Neutrophil (primary cell): ENCODE data around the gene GIT1.
A peak's percentile ranks its signal among the peaks of the same experiment; 100 is the strongest.

Experiments
- H3K27ac ChIP-seq: fragments of 200-600 bp; sonication (generic); 2 replicates; pipeline ENCODE4 v1.5.1; 2016; ENCODE audit warnings: mild to moderate bottlenecking, moderate library complexity
- H3K27me3 ChIP-seq: fragments of 200-600 bp; sonication (generic); 2 replicates; pipeline ENCODE4 v1.6.0; 2016; ENCODE audit warnings: mild to moderate bottlenecking
- H3K36me3 ChIP-seq: fragments of 200-600 bp; sonication (generic); 2 replicates; pipeline ENCODE4 v1.5.1; 2017
- H3K4me1 ChIP-seq, 2 experiments: fragments of 200-600 bp in 1 of 2; sonication (generic) in 1 of 2; 1 replicate in 1 of 2; 2 replicates in 1 of 2; pipeline versions ENCODE4 v1.5.1 to v1.6.1; 2013 to 2016; ENCODE audit warnings: low read depth in 1 of 2, low read length in 1 of 2, mild to moderate bottlenecking in 1 of 2, moderate library complexity in 1 of 2; ENCODE audit not compliant: control insufficient read depth in 1 of 2, insufficient read depth in 1 of 2
- H3K4me3 ChIP-seq, 2 experiments: fragments of 200-600 bp in 1 of 2; sonication (generic) in 1 of 2; 1 replicate in 1 of 2; 2 replicates in 1 of 2; pipeline ENCODE4 v1.5.1; 2013 to 2016; ENCODE audit warnings: low read depth in 1 of 2, low read length in 1 of 2, mild to moderate bottlenecking in 1 of 2, moderate library complexity in 1 of 2
- H3K9me3 ChIP-seq: fragments of 200-600 bp; sonication (generic); 2 replicates; pipeline ENCODE4 v1.5.1; 2016
- CTCF ChIP-seq: fragments of 200-600 bp; sonication (generic); IDR thresholded peaks from 2 replicates; pipeline ENCODE4 v1.5.1; 2016; ENCODE audit warnings: antibody characterized with exemption

GIT1 gene

GRCh38 chr17:29593591-29594518, 4.4 kb upstream of the GIT1 start:
- no peaks in the 10 kb centered on the region for H3K36me3 ChIP-seq
- no peak overlapping the region for H3K27ac ChIP-seq
- peaks cover 76% of the 10 kb centered on the region for H3K27me3 ChIP-seq
- H3K4me3 ChIP-seq = peak overlapping the region; percentile 47 to 60
- TF ChIP-seq CTCF = no peak
- no peaks in the 10 kb centered on the region for H3K9me3 ChIP-seq
- peaks cover 43 to 44% of the 10 kb centered on the region in 2 experiments for H3K4me1 ChIP-seq

- H3K27me3 ChIP-seq = peaks cover 82% of the 10 kb centered on the region
- no peaks in the 10 kb centered on the region for H3K9me3 ChIP-seq
- no peak for TF ChIP-seq CTCF
- peaks cover 51 to 52% of the 10 kb centered on the region in 2 experiments for H3K4me1 ChIP-seq
- no peaks in the 10 kb centered on the region for H3K36me3 ChIP-seq
- no peak within 1 kb of the TSS for H3K27ac ChIP-seq
- H3K4me3 ChIP-seq = peak within 1 kb of the TSS; percentile 55 to 65
Observed at GRCh38 chr17:29592850-29593551, 3.6 kb upstream of the GIT1 start, which contains the start of gene ANKRD13B. ANKRD13B (plus strand) TSS chr17:29593132; CDS start chr17:29593622, 490 bp downstream.

- H3K4me1 ChIP-seq = peaks cover 55% of the 10 kb centered on the region in 2 experiments
- no peaks in the 10 kb centered on the region for H3K36me3 ChIP-seq
- H3K9me3 ChIP-seq = no peaks in the 10 kb centered on the region
- no peak overlapping the region for H3K27ac ChIP-seq
- H3K27me3 ChIP-seq = peaks cover 82% of the 10 kb centered on the region
- peak; percentile 85 for TF ChIP-seq CTCF
- H3K4me3 ChIP-seq = peak overlapping the region; percentile 34 to 65
Observed at GRCh38 chr17:29591737-29592608, 2.5 kb upstream of the GIT1 start.

- no peak for TF ChIP-seq CTCF
- no peaks in the 10 kb centered on the region for H3K9me3 ChIP-seq
- H3K27ac ChIP-seq = no peak overlapping the region
- H3K36me3 ChIP-seq = no peaks in the 10 kb centered on the region
- peaks cover 76% of the 10 kb centered on the region for H3K27me3 ChIP-seq
- H3K4me1 ChIP-seq = peaks cover 55% of the 10 kb centered on the region in 2 experiments
- H3K4me3 ChIP-seq = peak overlapping the region; percentile 34 to 50
Observed at GRCh38 chr17:29591146-29591736, 1.8 kb upstream of the GIT1 start.
